COLO668 (cell line): ENCODE measurements around the gene TINAG.

Source experiments
- DNase-seq: peaks from one replicate; lab custom pipeline; 2025; ENCODE audit not compliant: unreplicated experiment; lab: John Stamatoyannopoulos, UW

Gene TINAG

GRCh38 chr6:54426995-54427394 is 118.8 kb downstream of the TINAG start:
- no peak for DNase-seq

- DNase-seq: no peak
Measured at GRCh38 chr6:54427396-54427937, 119.2 kb downstream of the TINAG start.

GRCh38 chr6:54428431-54428830 is 120.2 kb downstream of the TINAG start:
- DNase-seq: no peak

- DNase-seq: no peak
Measured at GRCh38 chr6:54431466-54431865, 123.2 kb downstream of the TINAG start.
